GM19372 (cell line): ENCODE measurements around the gene MRPL14.

Experiments
- ATAC-seq: cut with Tn5 transposase; IDR thresholded peaks from one replicate; pipeline ENCODE4 v1.9.1; 2021; ENCODE audit warnings: mild to moderate bottlenecking, low read depth, moderate library complexity; ENCODE audit not compliant: unreplicated experiment

MRPL14 gene

DNA sequence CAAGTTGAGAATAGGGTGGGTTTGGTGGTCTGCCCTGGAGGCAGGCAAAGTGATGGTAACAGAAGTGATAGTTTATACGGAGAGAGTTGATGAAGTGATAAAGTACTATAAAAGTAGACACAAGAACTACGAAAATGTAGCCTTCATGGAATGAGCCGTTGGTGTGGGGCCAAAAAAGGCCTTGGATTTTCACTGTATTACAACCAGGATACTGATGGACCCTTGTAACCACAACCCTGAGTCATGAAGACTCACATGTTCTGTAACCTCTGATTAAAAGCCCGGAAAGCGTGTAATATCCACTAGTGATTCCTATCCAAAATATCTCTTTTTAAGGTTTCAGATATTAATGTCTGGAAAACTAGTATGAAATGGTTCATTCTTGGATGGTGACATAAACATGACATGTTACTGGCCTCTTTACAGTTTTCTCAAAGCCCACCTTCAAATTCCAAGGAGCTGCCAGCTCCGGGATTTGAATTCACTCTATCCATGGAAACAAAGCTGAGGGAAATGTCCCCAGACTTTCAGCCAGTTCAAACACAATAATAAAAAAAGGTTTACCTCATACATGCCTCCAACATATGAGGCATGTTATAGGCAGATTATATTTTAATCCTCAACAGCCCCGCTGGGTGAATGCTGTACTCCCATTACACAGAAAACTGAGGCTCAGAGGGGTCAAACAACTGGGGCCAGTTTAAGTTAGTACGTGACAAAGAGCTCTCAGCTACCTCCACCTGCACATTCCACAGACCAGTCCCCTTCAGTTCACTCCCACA is 55.4 kb downstream of the MRPL14 start:
- ATAC-seq: no peak

- ATAC-seq: no peak
Observed at GRCh38 chr6:44068607-44069296, 58.5 kb downstream of the MRPL14 start.

- ATAC-seq: no peak
Observed at GRCh38 chr6:44067173-44068139, 59.8 kb downstream of the MRPL14 start.

DNA sequence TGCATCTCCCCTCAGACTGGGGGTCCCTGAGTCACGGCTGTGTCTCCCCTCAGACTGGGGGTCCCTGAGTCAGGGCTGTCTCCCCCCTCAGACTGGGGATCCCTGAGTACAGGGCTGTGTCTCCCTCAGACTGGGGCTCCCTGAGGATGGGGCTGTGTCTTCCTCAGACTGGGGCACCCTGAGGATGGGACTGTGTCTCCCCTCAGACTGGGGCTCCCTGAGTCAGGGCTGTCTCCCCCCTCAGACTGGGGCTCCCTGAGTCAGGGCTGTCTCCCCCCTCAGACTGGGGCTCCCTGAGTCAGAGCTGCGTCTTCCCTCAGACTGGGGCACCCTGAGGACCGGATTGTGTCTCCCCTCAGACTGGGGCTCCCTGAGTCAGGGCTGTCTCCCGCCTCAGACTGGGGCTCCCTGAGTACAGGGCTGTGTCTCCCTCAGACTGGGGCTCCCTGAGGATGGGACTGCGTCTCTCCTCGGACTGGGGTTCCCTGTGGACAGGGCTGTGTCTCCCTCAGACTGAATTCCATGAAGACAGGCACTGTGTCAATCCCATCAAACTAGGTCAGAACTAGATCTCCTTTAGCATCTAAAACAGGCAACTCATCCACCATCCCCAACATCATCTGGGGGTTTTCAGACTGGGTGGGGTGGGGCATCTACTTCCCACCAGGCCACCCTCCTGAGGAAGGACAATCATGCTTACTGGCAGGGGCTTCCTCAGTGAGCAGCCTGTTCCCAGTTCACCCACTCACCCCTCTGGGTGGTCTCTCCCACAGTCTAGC is 60.7 kb downstream of the MRPL14 start:
- no peak for ATAC-seq

- no peak for ATAC-seq
Observed at GRCh38 chr6:44065443-44066140, 61.7 kb downstream of the MRPL14 start.

GRCh38 chr6:44064948-44065272 is 62.3 kb downstream of the MRPL14 start:
- ATAC-seq: no peak

DNA sequence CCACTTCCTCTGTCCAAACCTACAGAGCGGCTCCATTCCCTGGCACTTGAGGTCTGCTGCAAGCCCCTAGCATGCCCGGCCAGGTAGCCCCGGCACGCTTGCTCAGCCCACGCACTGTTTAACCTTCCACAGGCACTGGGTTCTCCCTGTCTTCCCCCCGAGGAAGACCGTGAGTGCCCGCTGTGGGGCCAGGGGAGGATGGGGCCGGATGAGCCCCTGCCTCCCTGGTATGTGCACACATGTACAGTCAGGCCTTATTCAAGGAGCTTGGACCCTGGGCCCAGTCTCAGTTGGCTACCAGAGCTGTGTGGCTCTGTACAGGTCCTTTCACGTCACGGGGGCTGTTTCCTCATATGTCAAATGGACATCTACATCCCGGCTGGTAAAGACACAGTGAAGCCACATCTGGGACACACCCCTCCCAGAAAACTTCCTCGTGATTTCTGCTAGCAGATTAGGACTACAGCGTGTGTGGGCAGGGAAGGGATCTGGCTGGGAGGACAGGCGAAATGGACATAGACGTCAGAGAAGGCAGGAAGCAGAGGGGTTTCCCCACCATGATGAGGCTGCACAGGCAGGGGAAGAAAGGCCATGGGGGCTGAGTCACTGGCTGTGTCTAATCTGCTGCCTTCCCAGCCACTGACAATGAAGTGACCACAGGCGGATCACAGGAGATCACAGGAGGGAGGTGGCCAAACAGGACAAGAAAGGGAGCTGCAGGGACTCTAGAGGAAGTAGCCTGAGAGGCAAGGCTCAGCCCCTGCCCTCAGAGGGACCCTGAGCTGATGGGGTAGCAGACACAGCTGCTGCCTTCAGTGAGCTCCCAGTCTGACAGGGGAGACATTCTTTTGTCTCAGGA is 62.9 kb downstream of the MRPL14 start:
- ATAC-seq: no peak

DNA sequence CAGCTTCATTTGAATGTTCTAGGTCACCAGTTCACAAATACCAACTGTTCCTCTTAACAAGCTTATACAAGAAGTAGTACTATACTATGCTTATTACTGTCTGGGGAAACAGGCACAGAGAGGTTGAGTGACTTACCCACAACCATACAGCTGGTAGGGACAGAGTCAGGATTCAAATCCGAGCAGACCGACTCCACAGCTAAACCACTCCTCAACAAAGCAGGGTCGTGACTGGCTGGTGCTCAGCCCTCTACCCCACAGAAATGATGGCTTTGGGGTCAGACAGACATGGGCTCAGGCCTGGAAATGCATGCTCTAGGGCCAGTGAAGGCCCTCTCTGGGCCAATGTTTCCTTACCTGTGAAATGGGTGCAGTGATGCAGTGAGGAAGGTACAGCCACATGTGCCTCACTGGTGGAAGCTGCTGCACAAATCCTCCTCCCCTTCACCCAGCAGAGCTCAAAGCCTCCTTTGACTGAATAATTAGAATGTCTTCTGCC is 63.6 kb downstream of the MRPL14 start:
- no peak for ATAC-seq
